ENCODE data around the gene SYNE2.
A peak's percentile ranks its signal among the peaks of the same experiment; 100 is the strongest.
"Not testable (repeated sequence)": the region's sequence is repeated elsewhere in the genome, so short reads cannot be mapped to it uniquely, and the experiment has no call there.

The SYNE2 gene

DNA sequence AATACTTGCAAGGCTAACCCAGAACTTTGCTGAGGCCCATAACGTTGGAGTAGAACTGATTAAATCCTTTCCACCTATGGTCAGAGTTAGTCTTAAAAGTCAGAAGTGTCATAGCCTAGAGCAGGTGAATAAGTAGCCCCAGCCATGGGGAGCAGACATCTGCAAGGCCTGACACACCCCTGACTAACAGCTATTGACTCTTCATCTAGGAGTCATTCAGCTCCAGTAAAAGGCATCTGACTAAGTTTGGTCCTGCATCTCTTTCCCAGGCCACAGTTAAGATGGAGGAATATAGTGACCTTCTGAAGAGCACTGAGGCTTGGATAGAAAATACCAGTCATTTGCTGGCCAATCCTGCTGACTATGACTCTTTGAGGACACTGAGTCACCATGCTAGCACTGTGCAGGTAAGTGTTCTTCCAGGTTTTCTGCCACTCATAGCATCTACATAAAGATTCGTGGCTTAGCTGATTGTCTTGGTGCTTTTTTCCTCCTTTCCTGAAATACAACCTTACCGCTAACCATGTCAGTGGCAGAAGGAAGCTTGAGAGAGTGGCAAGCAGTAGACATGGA is 228.5 kb downstream of the SYNE2 start:
- no peak for DNase-seq

DNA sequence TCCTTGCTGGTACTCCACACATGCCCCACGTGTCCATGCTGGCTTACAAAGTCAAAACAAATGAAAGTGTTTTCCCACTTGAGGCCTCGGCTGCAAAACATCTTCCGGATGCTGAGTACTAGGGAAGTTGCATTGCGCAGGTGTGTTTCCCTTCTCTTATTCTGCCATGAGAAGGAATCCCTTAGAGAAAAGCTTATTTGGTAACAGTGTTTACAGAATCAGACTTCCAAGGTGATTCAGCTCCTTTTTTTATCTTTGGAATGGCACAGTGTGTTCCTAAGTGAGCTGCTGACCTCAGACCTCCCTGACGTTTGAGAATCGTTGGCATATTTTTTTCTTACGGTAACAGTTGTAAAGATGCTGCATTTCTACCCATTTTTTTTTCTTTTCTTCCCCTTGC is 230.0 kb downstream of the SYNE2 start:
- DNase-seq, result no peak

DNA sequence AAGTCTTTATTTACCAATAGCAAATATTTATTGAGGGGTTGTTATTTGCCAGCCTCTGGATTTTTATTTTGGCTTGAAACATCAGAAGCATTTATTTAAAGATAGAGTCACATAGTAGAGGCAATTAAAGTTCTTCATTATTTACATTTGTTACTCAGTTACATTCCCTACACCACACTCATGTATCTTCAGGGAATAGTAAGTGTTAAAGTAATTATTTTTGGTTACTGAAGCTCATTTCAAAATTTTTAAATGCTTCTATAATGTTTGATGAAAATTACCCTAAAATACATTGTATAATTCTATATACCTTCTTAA is 235.8 kb downstream of the SYNE2 start:
- DNase-seq, result no peak

- DNase-seq, result peak; percentile 27
Observed at GRCh38 chr14:64089920-64090319, 237.1 kb downstream of the SYNE2 start.

- DNase-seq, result no peak
Observed at GRCh38 chr14:64091217-64091616, 238.4 kb downstream of the SYNE2 start.

GRCh38 chr14:64092338-64092737 is 239.5 kb downstream of the SYNE2 start:
- DNase-seq, result no peak

GRCh38 chr14:64092940-64093339 is 240.1 kb downstream of the SYNE2 start:
- no peak for DNase-seq

DNA sequence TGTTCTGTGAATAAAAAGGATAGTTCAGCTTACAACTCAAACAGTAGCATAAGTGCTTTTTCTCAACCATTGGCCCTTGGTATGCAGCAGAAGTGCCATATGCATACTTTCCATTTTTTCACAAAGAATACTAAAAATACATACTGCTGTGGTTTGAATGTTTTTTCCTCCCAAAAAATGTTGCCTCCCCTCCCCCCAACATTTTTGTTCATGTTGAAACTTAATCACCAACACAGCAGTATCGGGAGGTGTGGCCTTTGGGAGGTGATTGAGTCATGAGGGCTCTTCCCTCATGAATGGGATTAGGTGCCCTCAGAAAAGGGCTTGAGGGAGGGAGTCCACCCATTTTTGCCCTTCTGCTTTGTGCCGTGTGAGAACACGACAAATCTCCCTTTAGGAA is 242.8 kb downstream of the SYNE2 start:
- no peak for DNase-seq

- DNase-seq, result no peak
Observed at GRCh38 chr14:64098120-64098519, 245.3 kb downstream of the SYNE2 start.

GRCh38 chr14:64107438-64107837 is 254.6 kb downstream of the SYNE2 start:
- DNase-seq, result no peak

DNA sequence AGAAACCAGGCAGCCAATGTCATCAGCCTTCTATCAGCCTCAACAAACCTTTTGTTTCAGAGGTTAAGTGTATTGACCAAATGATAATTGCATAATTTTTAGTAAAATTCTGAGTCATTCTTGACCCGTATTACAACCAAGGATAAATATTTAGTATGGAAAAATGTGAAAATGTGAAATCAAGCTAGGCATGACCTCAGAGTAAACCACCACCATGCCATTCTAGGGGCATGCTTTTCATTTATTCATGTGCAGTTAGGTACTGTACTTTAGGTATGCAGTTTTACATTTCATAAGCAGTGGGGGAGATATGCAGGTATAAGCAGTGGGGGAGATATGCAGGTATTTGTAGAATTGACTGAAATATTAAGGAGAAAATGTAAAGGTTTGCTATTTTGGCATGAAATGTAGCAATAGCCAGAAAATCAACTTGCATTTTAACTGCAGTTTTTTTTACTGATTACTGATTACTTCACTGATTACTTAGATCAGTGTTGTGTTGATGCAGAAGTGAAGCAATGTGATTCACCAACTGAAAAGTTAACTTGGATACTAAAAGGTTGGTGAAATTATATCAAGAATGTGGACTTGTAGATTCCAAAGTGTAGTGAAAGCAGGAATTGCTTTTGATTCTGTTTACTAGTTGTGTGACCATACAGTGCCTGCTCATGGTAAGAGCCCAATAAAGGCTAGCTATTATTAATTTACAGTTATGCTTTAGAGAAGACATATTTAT is 257.2 kb downstream of the SYNE2 start:
- DNase-seq, result no peak

DNA sequence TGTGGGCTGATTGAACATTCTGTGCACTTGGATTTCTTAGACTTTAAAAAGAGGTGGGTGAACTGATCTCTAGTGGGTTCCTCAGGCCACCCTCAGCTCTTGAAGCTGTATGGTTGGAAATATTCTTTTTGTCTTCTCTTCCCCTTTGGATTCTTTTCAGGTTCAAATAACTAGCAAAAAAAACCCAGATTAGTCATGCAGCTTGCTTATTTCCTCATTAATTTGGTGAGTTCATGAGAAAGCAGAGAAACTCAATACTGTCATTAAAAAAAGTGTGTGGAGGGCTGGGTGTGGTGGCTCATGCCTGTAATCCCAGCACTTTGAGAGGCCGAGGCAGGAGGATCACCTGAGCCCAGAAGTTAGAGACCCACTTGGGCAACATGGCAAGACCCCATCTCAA is 258.0 kb downstream of the SYNE2 start:
- DNase-seq, result no peak

DNA sequence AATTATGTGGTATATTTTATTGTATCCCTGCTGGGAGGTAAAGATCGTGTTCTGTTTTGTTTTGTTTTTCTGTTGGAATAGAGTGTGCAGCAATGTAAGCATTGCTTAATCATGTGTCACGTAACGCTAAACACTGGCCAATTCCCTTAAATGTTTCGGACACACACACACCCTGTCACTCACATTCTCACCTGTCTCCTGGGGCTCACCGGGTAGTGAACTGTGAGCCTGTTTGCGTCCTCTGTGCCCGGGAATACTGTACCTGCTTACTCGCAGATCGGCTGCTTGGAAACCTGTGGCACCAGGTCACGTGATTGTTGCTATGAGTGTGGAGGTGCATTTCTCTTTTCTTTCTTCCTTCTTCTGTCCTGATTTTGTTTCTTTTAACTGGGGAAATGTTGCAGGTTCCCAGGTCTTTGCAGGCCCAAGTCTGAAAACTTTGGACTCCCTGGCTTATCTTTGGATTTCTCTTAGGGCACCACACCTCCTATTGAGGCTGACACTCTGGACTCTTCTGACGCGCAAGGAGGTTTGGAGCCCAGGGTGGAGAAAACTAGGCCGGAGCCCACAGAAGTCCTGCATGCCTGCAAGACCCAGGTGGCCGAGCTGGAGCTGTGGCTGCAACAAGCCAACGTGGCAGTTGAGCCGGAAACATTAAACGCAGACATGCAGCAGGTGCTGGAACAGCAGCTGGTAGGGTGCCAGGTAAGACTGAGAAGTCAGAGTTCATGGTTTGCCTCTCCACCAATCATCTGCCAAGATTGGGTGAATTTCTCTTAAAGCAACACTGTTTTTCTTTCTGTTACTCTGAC is 260.3 kb downstream of the SYNE2 start:
- DNase-seq, result no peak

- no peak for DNase-seq
Observed at GRCh38 chr14:64114166-64114565, 261.4 kb downstream of the SYNE2 start.

- no peak for DNase-seq
Observed at GRCh38 chr14:64114796-64115195, 262.0 kb downstream of the SYNE2 start.

GRCh38 chr14:64115401-64115800 is 262.6 kb downstream of the SYNE2 start:
- DNase-seq, result no peak

DNA sequence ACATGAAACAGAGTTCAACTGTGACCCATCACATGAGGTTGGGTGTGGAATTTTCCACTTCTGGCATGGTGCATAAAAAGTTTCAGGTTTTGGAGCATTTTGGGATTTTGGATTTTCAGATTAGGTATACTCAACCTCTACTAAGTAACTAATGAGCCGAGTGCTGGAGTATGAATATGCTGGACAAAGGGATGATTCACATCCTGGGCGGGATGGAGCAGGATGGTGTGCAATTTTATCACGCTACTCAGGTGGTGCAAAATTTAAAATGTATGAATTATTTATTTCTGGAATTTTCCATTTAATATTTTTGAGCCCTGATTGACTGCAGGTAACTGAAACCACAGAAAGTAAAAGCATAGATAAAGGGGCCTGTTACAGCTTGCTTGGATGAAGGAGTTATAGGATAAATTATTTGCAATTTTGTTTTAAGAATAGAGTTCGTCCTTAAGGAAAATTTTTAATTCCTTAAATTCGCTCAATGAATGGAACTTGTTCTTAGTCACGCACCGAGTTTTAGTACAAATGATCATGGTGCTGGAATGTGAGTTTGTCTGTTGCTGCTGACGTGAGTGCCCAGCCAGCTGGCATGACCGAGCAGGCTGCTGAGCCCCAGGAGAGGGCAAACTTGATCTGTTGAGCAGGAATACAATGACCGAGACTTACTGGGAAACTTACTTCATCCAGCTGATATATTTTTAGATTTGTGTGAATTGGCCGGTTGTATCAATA is 265.0 kb downstream of the SYNE2 start:
- DNase-seq, result no peak

GRCh38 chr14:64118403-64118742 is 265.6 kb downstream of the SYNE2 start:
- DNase-seq, result not testable (repeated sequence)

GRCh38 chr14:64118892-64119291 is 266.1 kb downstream of the SYNE2 start:
- DNase-seq, result no peak

DNA sequence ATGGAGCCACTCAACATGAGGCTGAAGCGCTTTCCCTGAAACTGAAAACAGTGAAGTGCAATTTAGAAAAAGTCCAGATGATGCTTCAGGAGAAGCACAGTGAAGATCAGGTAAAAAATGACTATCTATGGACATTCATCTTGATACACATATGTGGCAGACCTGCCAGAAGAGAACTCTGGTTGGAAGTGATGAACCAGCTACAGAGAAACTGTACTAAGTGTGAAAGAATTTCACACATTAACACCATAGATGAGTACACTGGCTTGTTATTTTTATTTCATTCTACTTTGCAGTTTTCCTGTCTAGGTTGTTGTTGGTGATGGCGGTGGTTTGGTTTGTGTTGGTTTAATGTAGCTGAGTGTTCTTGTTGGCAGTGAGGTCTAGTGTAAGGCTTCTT is 266.7 kb downstream of the SYNE2 start:
- no peak for DNase-seq

- DNase-seq, result no peak
Observed at GRCh38 chr14:64119980-64120379, 267.2 kb downstream of the SYNE2 start.

GRCh38 chr14:64123241-64123822 is 270.5 kb downstream of the SYNE2 start:
- DNase-seq, result no peak

DNA sequence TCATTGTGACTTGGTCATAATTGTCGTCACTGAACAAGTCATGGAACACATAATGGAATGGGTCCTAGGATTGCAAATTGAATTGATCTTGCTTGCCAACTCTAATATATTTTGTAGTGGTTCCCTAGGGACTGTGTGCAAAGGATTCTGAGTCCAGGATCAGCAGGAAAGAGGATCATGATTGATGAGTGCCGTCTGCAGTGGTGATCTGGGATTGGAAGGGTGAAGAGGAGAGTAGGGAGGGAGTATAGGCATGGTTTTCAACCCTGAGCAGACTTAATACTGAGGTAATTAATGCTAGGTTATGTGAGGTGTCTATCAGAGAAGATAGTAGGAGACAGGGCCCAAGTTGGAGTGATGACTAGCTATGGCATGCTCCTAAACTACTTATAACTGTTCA is 272.5 kb downstream of the SYNE2 start:
- DNase-seq, result no peak

Data from NCI-H524 treated with DMSO at 0.1 percent for 48 hours (cell line).